HAP-1 (cell line): ENCODE results near the gene APOL4.

Experiments used
- DNase-seq, 2 experiments: peaks; one replicate each; pipeline ENCODE4 v3.0.0-alpha.2; 2016 to 2020; ENCODE audit warnings: low spot score in 2 of 2
- H3K27me3 ChIP-seq: fragments of 250-450 bp; sonication (Bioruptor Pico); 2 replicates; pipeline ENCODE4 v1.5.1; 2020; ENCODE audit warnings: low read depth, mild to moderate bottlenecking, moderate library complexity
- H3K36me3 ChIP-seq: fragments of 250-450 bp; sonication (Bioruptor Pico); replicated peaks from 2 replicates; pipeline ENCODE4 v1.5.1; 2020; ENCODE audit warnings: mild to moderate bottlenecking
- H3K4me1 ChIP-seq: fragments of 250-450 bp; sonication (Bioruptor Pico); 2 replicates; pipeline ENCODE4 v1.5.1; 2020; ENCODE audit warnings: mild to moderate bottlenecking
- H3K4me3 ChIP-seq: fragments of 250-450 bp; sonication (Bioruptor Pico); 2 replicates; pipeline ENCODE4 v1.5.1; 2020; ENCODE audit warnings: mild to moderate bottlenecking, moderate library complexity
- H3K9me3 ChIP-seq: fragments of 250-450 bp; sonication (Bioruptor Pico); 2 replicates; pipeline ENCODE4 v1.5.1; 2020; ENCODE audit warnings: mild to moderate bottlenecking, moderate library complexity
- in situ Hi-C: fragments of 300-500 bp; cut with MboI; formaldehyde crosslinking; loops from 3 replicates; pipeline ENCODE4 v1.14.3; 2020; ENCODE audit warnings: low sequenced_read_pairs, inconsistent platforms, mixed read lengths

Gene APOL4

GRCh38 chr22:36226189-36226588, 24.6 kb upstream of the APOL4 start:
- in situ Hi-C loops: no loop called here
- no peak for DNase-seq
- no peaks in the 10 kb centered on the region for H3K9me3 ChIP-seq

DNA sequence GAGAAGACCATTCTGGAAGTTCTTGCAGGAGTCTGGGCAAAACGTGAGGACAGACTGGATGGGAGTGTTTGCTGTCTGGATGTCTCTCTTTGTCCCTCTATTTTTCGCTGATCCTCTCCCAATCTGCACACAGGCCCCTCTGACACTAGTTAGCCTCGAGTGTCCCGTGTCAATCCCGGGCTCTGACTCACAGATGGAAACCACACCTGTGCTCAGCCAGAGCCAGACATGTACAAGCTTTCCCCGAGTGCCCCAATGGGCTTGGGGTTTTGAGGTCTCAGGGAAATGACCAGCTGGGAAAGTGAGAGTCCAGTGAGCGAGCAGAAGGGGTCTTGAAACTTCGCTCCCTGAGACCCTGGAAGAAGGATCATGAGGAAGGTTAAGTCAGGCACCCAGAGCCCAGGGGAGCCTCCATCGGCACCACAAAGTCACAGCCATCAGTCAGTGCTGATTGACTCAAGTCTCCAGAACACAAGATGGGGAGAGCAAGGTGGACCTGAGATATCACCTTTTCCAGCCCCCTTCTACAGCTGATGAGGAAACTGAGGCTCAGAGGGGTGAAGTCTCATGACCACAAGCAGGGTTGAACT, 23.8 kb upstream of the APOL4 start:
- Histone ChIP-seq H3K9me3 (no peaks in the 10 kb centered on the region), H3K27me3 (peaks cover 4% of the 10 kb centered on the region; the same call in 1 of the 2 replicates), H3K36me3 (no peaks in the 10 kb centered on the region), H3K4me1 (no peaks in the 10 kb centered on the region), H3K4me3 (no peak overlapping the region)
- in situ Hi-C loops: no loop called here
- no peak for DNase-seq

More at GRCh38 chr22:36226189-36226588, 24.6 kb upstream of the APOL4 start:
- Histone ChIP-seq H3K27me3 (no peaks in the 10 kb centered on the region), H3K4me1 (no peaks in the 10 kb centered on the region), H3K4me3 (no peak overlapping the region), H3K36me3 (no peaks in the 10 kb centered on the region)

GRCh38 chr22:36224245-36224644, 22.6 kb upstream of the APOL4 start:
- Histone ChIP-seq H3K9me3 (no peaks in the 10 kb centered on the region), H3K4me3 (no peak overlapping the region), H3K27me3 (peaks cover 7% of the 10 kb centered on the region; the same call in 1 of the 2 replicates), H3K4me1 (no peaks in the 10 kb centered on the region), H3K36me3 (no peaks in the 10 kb centered on the region)
- no peak for DNase-seq
- in situ Hi-C loops: no loop called here

GRCh38 chr22:36223504-36223903, 21.9 kb upstream of the APOL4 start:
- Histone ChIP-seq H3K4me3 (no peak overlapping the region), H3K9me3 (no peaks in the 10 kb centered on the region)
- in situ Hi-C loops: no loop called here

GRCh38 chr22:36222887-36223450, 21.4 kb upstream of the APOL4 start:
- H3K36me3 ChIP-seq: no peaks in the 10 kb centered on the region
- DNase-seq: no peak
- no peaks in the 10 kb centered on the region for H3K4me1 ChIP-seq
- no peaks in the 10 kb centered on the region for H3K9me3 ChIP-seq
- peaks cover 10% of the 10 kb centered on the region; the same call in 1 of the 2 replicates for H3K27me3 ChIP-seq
- in situ Hi-C loops: no loop called here
- H3K4me3 ChIP-seq: no peak overlapping the region

More at GRCh38 chr22:36223504-36223903, 21.9 kb upstream of the APOL4 start:
- Histone ChIP-seq H3K36me3 (no peaks in the 10 kb centered on the region), H3K4me1 (no peaks in the 10 kb centered on the region), H3K27me3 (peaks cover 8% of the 10 kb centered on the region; the same call in 1 of the 2 replicates)
- no peak for DNase-seq

- Histone ChIP-seq H3K9me3 (no peaks in the 10 kb centered on the region), H3K4me1 (no peaks in the 10 kb centered on the region), H3K4me3 (no peak overlapping the region), H3K36me3 (no peaks in the 10 kb centered on the region), H3K27me3 (peaks cover 10% of the 10 kb centered on the region; the same call in 1 of the 2 replicates)
- in situ Hi-C loops: no loop called here
- peak; percentile 52 to 73 for DNase-seq
Observed at GRCh38 chr22:36221799-36222751, 20.5 kb upstream of the APOL4 start.

GRCh38 chr22:36220451-36220921, 18.9 kb upstream of the APOL4 start:
- H3K36me3 ChIP-seq: no peaks in the 10 kb centered on the region
- no peaks in the 10 kb centered on the region for H3K4me1 ChIP-seq
- no peak overlapping the region for H3K4me3 ChIP-seq
- in situ Hi-C loops: no loop called here
- peaks cover 10% of the 10 kb centered on the region; the same call in 1 of the 2 replicates for H3K27me3 ChIP-seq
- no peak for DNase-seq
- H3K9me3 ChIP-seq: no peaks in the 10 kb centered on the region

- Histone ChIP-seq H3K36me3 (no peaks in the 10 kb centered on the region), H3K4me1 (no peaks in the 10 kb centered on the region), H3K9me3 (no peaks in the 10 kb centered on the region), H3K4me3 (no peak overlapping the region), H3K27me3 (peaks cover 10% of the 10 kb centered on the region)
- in situ Hi-C loops: no loop called here
- DNase-seq: no peak
Observed at GRCh38 chr22:36218648-36219193, 17.1 kb upstream of the APOL4 start.

- H3K4me3 ChIP-seq: no peak overlapping the region
- H3K27me3 ChIP-seq: peaks cover 11% of the 10 kb centered on the region
- H3K9me3 ChIP-seq: no peaks in the 10 kb centered on the region
- no peaks in the 10 kb centered on the region for H3K36me3 ChIP-seq
- H3K4me1 ChIP-seq: no peaks in the 10 kb centered on the region
- DNase-seq: no peak
- in situ Hi-C loops: no loop called here
Observed at GRCh38 chr22:36215981-36216380, 14.4 kb upstream of the APOL4 start.

DNA sequence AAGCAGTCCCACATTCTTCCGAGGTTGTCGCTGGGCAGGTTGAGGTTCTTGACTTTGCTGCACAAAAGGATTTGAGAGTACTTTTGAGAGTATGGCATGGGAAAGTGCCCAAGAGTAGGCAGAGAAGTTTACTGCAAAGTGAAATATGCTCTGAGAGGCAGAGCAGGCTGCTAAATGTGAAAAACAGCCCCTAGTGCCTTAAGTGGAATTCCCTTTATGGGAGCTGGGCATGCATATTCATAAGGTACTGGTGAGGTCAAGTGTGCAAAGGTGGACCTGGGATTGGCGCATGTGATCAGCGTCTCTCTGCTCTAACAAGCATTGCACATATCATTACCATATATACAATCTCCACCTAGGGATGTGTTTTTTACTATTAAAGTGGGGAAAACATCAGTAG, 12.0 kb upstream of the APOL4 start:
- Histone ChIP-seq H3K36me3 (no peaks in the 10 kb centered on the region), H3K9me3 (0 out of 2 replicates have a peak, but pooled peaks cover 4% of the 10 kb centered on the region), H3K27me3 (peaks cover 6% of the 10 kb centered on the region; the same call in 1 of the 2 replicates), H3K4me1 (no peaks in the 10 kb centered on the region), H3K4me3 (no peak overlapping the region)
- no peak for DNase-seq
- in situ Hi-C loops: no loop called here

- Histone ChIP-seq H3K27me3 (peaks cover 3% of the 10 kb centered on the region; the same call in 1 of the 2 replicates), H3K4me1 (no peaks in the 10 kb centered on the region), H3K9me3 (0 out of 2 replicates have a peak, but pooled peaks cover 4% of the 10 kb centered on the region), H3K4me3 (no peak overlapping the region), H3K36me3 (no peaks in the 10 kb centered on the region)
- no peak for DNase-seq
- in situ Hi-C loops: no loop called here
Observed at GRCh38 chr22:36212901-36213300, 11.3 kb upstream of the APOL4 start.

DNA sequence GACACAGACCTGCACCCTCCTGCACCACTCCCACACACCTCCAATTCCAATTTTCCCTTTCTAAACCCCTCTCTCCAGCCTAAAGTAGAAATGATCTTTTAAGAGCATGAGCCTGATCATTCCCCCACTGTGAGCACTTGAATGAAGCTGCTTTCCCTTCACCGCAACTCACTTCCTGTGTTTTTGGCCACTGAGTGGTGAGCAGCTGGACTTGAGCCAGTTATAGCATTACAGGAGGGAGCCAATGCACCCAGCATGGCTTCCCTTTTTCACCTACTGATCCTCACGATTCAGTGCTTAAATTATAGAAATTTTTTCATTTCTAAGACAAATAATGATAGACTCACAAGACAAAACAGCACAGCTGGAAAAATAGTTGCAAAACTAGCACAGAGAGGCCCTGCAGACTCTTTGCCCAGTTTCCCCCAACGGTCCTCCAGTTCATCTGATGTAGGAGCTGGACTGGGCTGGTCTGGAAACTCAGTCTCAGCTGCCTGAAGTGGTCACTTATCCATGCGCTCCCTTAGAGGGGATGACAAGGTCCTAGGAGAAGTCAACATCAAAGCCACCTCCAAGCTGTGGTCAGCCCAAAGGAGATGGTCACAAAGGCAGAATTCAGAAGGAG, 9.7 kb upstream of the APOL4 start:
- Histone ChIP-seq H3K36me3 (no peaks in the 10 kb centered on the region), H3K9me3 (0 out of 2 replicates have a peak, but pooled peaks cover 4% of the 10 kb centered on the region), H3K4me1 (no peaks in the 10 kb centered on the region), H3K4me3 (no peak overlapping the region), H3K27me3 (peaks cover 3% of the 10 kb centered on the region; the same call in 1 of the 2 replicates)
- in situ Hi-C loops: no loop called here
- no peak for DNase-seq

DNA sequence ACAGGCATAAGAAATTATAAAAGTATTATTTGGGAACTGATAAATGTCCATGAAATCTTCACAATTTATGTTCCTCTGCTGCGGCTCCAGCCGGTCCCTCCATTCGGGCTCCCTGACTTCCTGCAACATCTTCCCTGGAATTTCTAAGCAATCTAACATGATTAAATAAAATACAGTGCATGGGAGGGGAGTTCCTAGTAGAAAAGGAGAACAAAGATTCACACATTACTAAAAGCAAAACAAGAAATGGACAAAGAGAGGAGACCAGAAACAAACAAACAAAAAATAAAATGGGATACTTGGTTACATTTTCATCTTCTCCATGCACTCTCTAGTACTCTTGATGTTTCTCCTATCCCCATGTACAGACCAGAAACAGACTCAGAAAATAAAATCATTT, 8.6 kb upstream of the APOL4 start:
- 0 out of 2 replicates have a peak, but pooled peaks cover 4% of the 10 kb centered on the region for H3K9me3 ChIP-seq
- in situ Hi-C loops: no loop called here
- no peak for DNase-seq

More for the DNA sequence above, 8.6 kb upstream of the APOL4 start:
- Histone ChIP-seq H3K4me3 (no peak overlapping the region), H3K4me1 (no peaks in the 10 kb centered on the region), H3K27me3 (peaks cover 3% of the 10 kb centered on the region; the same call in 1 of the 2 replicates), H3K36me3 (no peaks in the 10 kb centered on the region)
